Upper lobe of right lung (tissue), 1 donor: ENCODE data around the gene LTA. TPM values are rescaled to one million over a fixed set of nuclear protein-coding genes. Genes with fewer than 3 reads are reported as not detected.
A peak's percentile ranks its signal among the peaks of the same experiment; 100 is the strongest.
"Not testable (repeated sequence)": the region's sequence is repeated elsewhere in the genome, so short reads cannot be mapped to it uniquely, and the experiment has no call there.

ENCODE experiments used
- ATAC-seq: fragments of 200-7000 bp; cut with Tn5 transposase; one replicate; pipeline ENCODE4 v1.9.1; 2020; ENCODE audit warnings: mild to moderate bottlenecking, moderate library complexity
- DNase-seq: peaks from one replicate; pipeline ENCODE4 v3.0.0-alpha.2; 2020
- H3K27ac ChIP-seq: fragments of 200-600 bp; one replicate; pipeline ENCODE4 v1.8.0; 2022
- H3K27me3 ChIP-seq: fragments of 200-600 bp; one replicate; pipeline ENCODE4 v1.8.0; 2022; ENCODE audit warnings: mild to moderate bottlenecking
- H3K36me3 ChIP-seq: fragments of 200-600 bp; one replicate; pipeline ENCODE4 v1.8.0; 2022
- H3K4me1 ChIP-seq: fragments of 200-600 bp; one replicate; pipeline ENCODE4 v1.8.0; 2022
- H3K4me3 ChIP-seq: fragments of 200-600 bp; one replicate; pipeline ENCODE4 v1.8.0; 2022; ENCODE audit warnings: mild to moderate bottlenecking
- H3K9me3 ChIP-seq: fragments of 200-600 bp; one replicate; pipeline ENCODE4 v1.8.0; 2022
- intact Hi-C: fragments of 100-400 bp; cut with DNase I; formaldehyde crosslinking; loops from one replicate; pipeline ENCODE4 v1.11.0; 2022
- total RNA-seq: library from RNA; stranded (reverse); fragmentation: NEBNext Ultra II Directional; extraction: Animal tissue kit (Norgen Biotek cat#: 25700); gene quantifications from one replicate; pipeline ENCODE4 v1.2.1, GENCODE V29; 2021
- TF ChIP-seq, protein P1 (sequence below): fragments of 200-600 bp; IDR thresholded peaks from one replicate; pipeline ENCODE4 v1.8.0; 2022; ENCODE audit warnings: antibody characterized with exemption
- donor health status: DM: no; HTN: yes; CAD: no; lungs with severe emphysema.

LTA gene
- total RNA-seq, 1 donor from 2014 or later: 0.46 TPM

DNA sequence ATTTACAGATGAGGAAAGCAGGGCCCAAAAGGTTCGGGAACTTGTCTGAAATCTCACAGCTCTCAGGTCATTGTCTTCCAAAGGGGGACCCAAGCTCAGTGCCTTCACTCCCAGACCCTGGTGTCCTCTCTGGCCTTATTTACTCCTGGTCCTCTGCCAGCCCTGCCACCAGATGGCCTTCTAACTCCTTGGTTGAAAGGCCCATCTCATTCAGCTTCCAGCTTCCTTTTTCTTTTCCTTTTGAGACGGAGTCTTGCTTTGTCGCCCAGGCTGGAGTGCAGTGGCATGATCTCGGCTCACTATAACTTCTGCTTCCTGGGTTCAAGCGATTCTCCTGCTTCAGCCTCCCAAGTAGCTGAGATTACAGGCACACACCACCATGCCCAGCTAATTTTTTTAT lies 20.7 kb upstream of the LTA start:
- intact Hi-C loops, H3K9me3 ChIP-seq, H3K4me3 ChIP-seq, H3K27me3 ChIP-seq, H3K27ac ChIP-seq: not testable (repeated sequence)
- Histone ChIP-seq H3K4me1 (peaks cover 16% of the 10 kb centered on the region), H3K36me3 (peaks cover 41% of the 10 kb centered on the region)
- TF ChIP-seq, protein P1, sequence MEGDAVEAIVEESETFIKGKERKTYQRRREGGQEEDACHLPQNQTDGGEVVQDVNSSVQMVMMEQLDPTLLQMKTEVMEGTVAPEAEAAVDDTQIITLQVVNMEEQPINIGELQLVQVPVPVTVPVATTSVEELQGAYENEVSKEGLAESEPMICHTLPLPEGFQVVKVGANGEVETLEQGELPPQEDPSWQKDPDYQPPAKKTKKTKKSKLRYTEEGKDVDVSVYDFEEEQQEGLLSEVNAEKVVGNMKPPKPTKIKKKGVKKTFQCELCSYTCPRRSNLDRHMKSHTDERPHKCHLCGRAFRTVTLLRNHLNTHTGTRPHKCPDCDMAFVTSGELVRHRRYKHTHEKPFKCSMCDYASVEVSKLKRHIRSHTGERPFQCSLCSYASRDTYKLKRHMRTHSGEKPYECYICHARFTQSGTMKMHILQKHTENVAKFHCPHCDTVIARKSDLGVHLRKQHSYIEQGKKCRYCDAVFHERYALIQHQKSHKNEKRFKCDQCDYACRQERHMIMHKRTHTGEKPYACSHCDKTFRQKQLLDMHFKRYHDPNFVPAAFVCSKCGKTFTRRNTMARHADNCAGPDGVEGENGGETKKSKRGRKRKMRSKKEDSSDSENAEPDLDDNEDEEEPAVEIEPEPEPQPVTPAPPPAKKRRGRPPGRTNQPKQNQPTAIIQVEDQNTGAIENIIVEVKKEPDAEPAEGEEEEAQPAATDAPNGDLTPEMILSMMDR: peak; percentile 58
- DNase-seq: peak; percentile 68
- ATAC-seq: peak; percentile 55

DNA sequence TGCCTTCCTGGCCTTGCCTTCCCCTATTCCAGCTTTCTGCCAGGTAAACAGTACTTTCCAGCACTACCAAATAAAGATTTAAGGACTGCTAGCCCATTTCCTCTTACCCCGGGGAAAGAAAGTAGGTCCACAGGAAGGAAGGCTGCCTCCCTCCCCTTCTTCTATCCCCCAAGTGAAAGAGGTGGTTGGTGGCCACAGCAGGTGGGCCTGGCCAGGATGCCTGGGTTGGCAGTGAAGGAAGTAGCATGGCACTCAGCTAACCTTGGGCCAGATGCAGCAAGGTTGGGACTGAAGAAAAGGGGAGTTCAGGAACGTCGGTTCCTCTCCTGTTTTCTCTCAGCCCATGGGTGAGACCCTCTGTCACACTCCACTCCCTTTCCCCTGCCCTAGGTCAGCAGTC lies 15.8 kb upstream of the LTA start:
- TF ChIP-seq, protein P1: no peak
- Histone ChIP-seq H3K27me3 (no peaks in the 10 kb centered on the region), H3K4me1 (peaks cover 44% of the 10 kb centered on the region), H3K9me3 (no peaks in the 10 kb centered on the region), H3K4me3 (no peak overlapping the region), H3K36me3 (peaks cover 42% of the 10 kb centered on the region), H3K27ac (no peak overlapping the region)
- ATAC-seq (no peak), DNase-seq (no peak)
- intact Hi-C loops: no loop called here

- ATAC-seq: no peak
- Histone ChIP-seq H3K4me3 (no peak overlapping the region), H3K27ac (peak overlapping the region; percentile 73), H3K36me3 (peaks cover 42% of the 10 kb centered on the region), H3K9me3 (no peaks in the 10 kb centered on the region), H3K27me3 (no peaks in the 10 kb centered on the region), H3K4me1 (peaks cover 51% of the 10 kb centered on the region)
- DNase-seq: no peak
- intact Hi-C loops: no loop called here
- TF ChIP-seq, protein P1: no peak
Measured at GRCh38 chr6:31557443-31558317, 14.4 kb upstream of the LTA start.

DNA sequence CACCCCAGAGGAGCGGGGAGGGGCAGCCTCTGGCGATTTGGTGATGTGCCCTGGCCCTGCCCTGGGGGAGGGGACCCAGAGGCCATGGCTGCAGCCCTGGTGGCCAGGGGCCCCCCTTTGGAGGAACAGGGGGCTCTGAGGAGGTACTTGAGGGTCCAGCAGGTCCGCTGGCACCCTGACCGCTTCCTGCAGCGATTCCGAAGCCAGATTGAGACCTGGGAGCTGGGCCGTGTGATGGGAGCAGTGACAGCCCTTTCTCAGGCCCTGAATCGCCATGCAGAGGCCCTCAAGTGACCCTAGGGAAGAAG lies 13.8 kb upstream of the LTA start:
- peaks cover 51% of the 10 kb centered on the region for H3K4me1 ChIP-seq
- peak overlapping the region; percentile 73 for H3K27ac ChIP-seq
- peaks cover 38% of the 10 kb centered on the region for H3K36me3 ChIP-seq
- TF ChIP-seq, protein P1: no peak
- no peak overlapping the region for H3K4me3 ChIP-seq
- DNase-seq: no peak
- intact Hi-C loops: no loop called here
- H3K9me3 ChIP-seq: no peaks in the 10 kb centered on the region
- no peak for ATAC-seq
- no peaks in the 10 kb centered on the region for H3K27me3 ChIP-seq

- Histone ChIP-seq H3K4me3 (no peak overlapping the region), H3K27ac (peak overlapping the region; percentile 73), H3K9me3 (no peaks in the 10 kb centered on the region), H3K36me3 (peaks cover 34% of the 10 kb centered on the region), H3K4me1 (peaks cover 51% of the 10 kb centered on the region), H3K27me3 (no peaks in the 10 kb centered on the region)
- ATAC-seq: peak; percentile 85
- intact Hi-C loops: no loop called here
- TF ChIP-seq, protein P1: no peak
- DNase-seq: peak; percentile 74
Measured at GRCh38 chr6:31558631-31559500, 13.2 kb upstream of the LTA start.
